Mesendoderm (in vitro differentiated cells): Measurements from ENCODE around the gene GPR158.

ENCODE experiments used
- DNase-seq: peaks from one replicate; pipeline ENCODE4 v3.0.0; 2013
- H2AK5ac ChIP-seq: 2 replicates; pipeline ENCODE4 v1.6.1; 2013; ENCODE audit warnings: low read length, inconsistent platforms
- H2BK120ac ChIP-seq: 2 replicates; pipeline ENCODE4 v1.6.1; 2013; ENCODE audit warnings: low read depth, mild to moderate bottlenecking, low read length, moderate library complexity, mixed read lengths
- H2BK15ac ChIP-seq: replicated peaks from 2 replicates; pipeline ENCODE4 v1.6.1; 2013; ENCODE audit warnings: low read depth, mild to moderate bottlenecking, moderate library complexity
- H2BK5ac ChIP-seq: 2 replicates; pipeline ENCODE4 v1.6.1; 2013; ENCODE audit warnings: low read length, inconsistent platforms
- H3K18ac ChIP-seq: 2 replicates; pipeline ENCODE4 v1.6.1; 2013; ENCODE audit warnings: mild to moderate bottlenecking, low read length, mixed read lengths
- H3K23ac ChIP-seq: one replicate; pipeline ENCODE4 v1.6.1; 2013; ENCODE audit warnings: low read length
- H3K27ac ChIP-seq: 2 replicates; pipeline ENCODE4 v1.5.1; 2013; ENCODE audit warnings: low read depth, mild to moderate bottlenecking, inconsistent platforms, low read length, moderate library complexity
- H3K27me3 ChIP-seq: 2 replicates; pipeline ENCODE4 v1.6.1; 2013; ENCODE audit warnings: low read length, control low read depth, mild to moderate bottlenecking, inconsistent platforms; ENCODE audit not compliant: insufficient read depth, poor library complexity
- H3K36me3 ChIP-seq: 2 replicates; pipeline ENCODE4 v1.6.1; 2013; ENCODE audit warnings: low read length, inconsistent platforms; ENCODE audit not compliant: control insufficient read depth, insufficient read depth
- H3K4ac ChIP-seq: one replicate; pipeline ENCODE4 v1.6.1; 2013; ENCODE audit warnings: low read depth, mild to moderate bottlenecking, low read length, moderate library complexity
- H3K4me1 ChIP-seq: 2 replicates; pipeline ENCODE4 v1.6.1; 2013; ENCODE audit warnings: low read depth, low read length, inconsistent platforms; ENCODE audit not compliant: control insufficient read depth
- H3K4me2 ChIP-seq: 2 replicates; pipeline ENCODE4 v1.6.1; 2013; ENCODE audit warnings: low read length
- H3K4me3 ChIP-seq: 2 replicates; pipeline ENCODE4 v1.5.1; 2013; ENCODE audit warnings: mild to moderate bottlenecking, low read length
- H3K56ac ChIP-seq: one replicate; pipeline ENCODE4 v1.6.1; 2013; ENCODE audit warnings: low read length
- H3K79me1 ChIP-seq: 2 replicates; pipeline ENCODE4 v1.6.1; 2013; ENCODE audit warnings: low read length, inconsistent platforms
- H3K79me2 ChIP-seq: 2 replicates; pipeline ENCODE4 v1.6.1; 2013; ENCODE audit warnings: mild to moderate bottlenecking, low read length; ENCODE audit not compliant: control insufficient read depth, insufficient read depth
- H3K9ac ChIP-seq: 2 replicates; pipeline ENCODE4 v1.6.1; 2013; ENCODE audit warnings: low read length, inconsistent platforms
- H4K5ac ChIP-seq: one replicate; pipeline ENCODE4 v1.6.1; 2013; ENCODE audit warnings: low read length
- H4K8ac ChIP-seq: one replicate; pipeline ENCODE4 v1.6.1; 2013; ENCODE audit warnings: low read depth, mild to moderate bottlenecking, control low read depth, low read length, moderate library complexity
- WGBS: extraction: QIAGEN DNeasy Blood & Tissue Kit; methylation state at CpG from one replicate; pipeline ENCODE4 v1.1.7; 2013; ENCODE audit warnings: low lambda C conversion rate, missing lambda C conversion rate; ENCODE audit not compliant: insufficient coverage; ENCODE audit errors: extremely low coverage; 5-methylcytosine and 5-hydroxymethylcytosine counted together

Gene GPR158

GRCh38 chr10:25455980-25456567 lies 281.3 kb downstream of the GPR158 start:
- Histone ChIP-seq H3K18ac (no peak overlapping the region), H3K4me2 (no peak overlapping the region), H2BK120ac (no peak overlapping the region), H2BK5ac (no peak overlapping the region), H3K27ac (no peak overlapping the region), H4K8ac (no peak overlapping the region), H3K27me3 (no peaks in the 10 kb centered on the region), H3K56ac (no peak overlapping the region), H3K4ac (no peak overlapping the region), H3K36me3 (no peaks in the 10 kb centered on the region), H3K4me3 (no peak overlapping the region), H3K79me2 (no peaks in the 10 kb centered on the region), H2AK5ac (no peak overlapping the region), H4K5ac (no peak overlapping the region), H3K4me1 (no peaks in the 10 kb centered on the region), H3K9ac (no peak overlapping the region), H2BK15ac (no peak overlapping the region), H3K23ac (no peak overlapping the region), H3K79me1 (no peaks in the 10 kb centered on the region)
- DNase-seq: no peak
- WGBS: no CpG with 5 or more reads among the region's 4 CpGs

DNA sequence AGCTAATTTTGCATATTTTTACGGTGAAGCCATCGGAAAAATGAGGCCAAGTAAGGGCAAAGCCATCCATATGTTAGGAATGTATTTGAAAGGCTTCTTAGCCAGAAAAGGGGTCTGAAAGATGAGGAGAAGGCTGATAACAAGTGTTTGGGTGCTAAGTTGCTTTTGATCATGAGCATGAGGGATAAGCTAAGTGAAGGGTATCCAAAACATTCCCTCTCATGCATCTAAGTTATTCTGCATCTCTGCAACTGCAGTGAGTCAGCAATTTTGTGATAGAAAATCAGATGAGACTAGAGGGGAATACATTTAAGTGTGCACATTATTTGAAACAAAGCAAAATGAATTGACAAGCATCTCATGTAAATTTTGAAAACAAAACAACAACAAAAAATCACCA lies 282.8 kb downstream of the GPR158 start:
- Histone ChIP-seq H3K27me3 (no peaks in the 10 kb centered on the region), H4K8ac (no peak overlapping the region), H3K27ac (no peak overlapping the region), H2BK120ac (no peak overlapping the region), H4K5ac (no peak overlapping the region), H2AK5ac (no peak overlapping the region), H3K9ac (no peak overlapping the region), H3K23ac (no peak overlapping the region), H3K56ac (no peak overlapping the region), H2BK15ac (no peak overlapping the region), H3K36me3 (no peaks in the 10 kb centered on the region), H3K79me2 (no peaks in the 10 kb centered on the region), H3K4ac (no peak overlapping the region), H3K79me1 (no peaks in the 10 kb centered on the region), H3K4me3 (no peak overlapping the region), H3K4me2 (no peak overlapping the region), H3K18ac (no peak overlapping the region), H3K4me1 (no peaks in the 10 kb centered on the region), H2BK5ac (no peak overlapping the region)
- DNase-seq: peak; percentile 8
- WGBS: no CpG with 5 or more reads among the region's 2 CpGs

DNA sequence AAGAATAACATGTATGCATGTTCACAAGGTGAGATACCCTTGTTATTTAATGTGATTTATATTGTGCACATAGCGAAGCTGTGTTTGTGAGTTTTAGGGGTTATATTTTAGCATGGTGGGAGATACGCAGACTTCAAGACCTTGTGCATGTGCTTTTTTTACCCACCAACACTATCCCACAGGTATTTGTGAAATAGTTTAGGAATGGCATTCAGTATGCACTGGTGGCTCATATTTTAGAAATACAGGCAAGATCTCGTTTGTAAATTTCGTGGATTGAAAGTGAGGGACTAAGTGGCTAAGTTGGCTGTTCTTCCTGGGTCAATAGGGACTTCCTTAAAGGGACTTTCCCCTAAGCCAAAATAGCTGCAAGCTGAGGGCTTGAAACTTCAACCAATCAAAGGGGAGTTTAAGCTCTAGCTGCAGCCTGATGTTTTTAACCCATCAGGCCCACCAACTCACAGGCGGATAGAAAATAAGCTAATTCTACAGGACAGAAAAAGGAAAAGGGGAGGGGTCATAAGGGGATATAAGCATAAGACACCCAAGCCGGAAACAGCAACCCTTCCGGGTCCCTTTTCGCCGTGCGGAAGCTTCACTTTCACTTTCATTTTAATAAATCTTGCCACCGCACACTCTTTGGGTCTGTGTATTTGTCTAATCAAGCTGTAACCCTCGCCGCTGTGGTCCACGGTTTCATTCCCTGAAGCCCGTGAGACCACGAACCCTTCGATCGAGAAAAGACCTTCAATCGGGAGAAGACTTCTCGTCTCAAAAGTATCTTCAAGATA lies 291.0 kb downstream of the GPR158 start:
- Histone ChIP-seq H2BK5ac (no peak overlapping the region), H3K4ac (no peak overlapping the region), H3K23ac (no peak overlapping the region), H3K56ac (no peak overlapping the region), H3K18ac (no peak overlapping the region), H3K27ac (no peak overlapping the region), H3K36me3 (no peaks in the 10 kb centered on the region), H3K4me3 (no peak overlapping the region), H3K9ac (no peak overlapping the region), H4K5ac (no peak overlapping the region), H4K8ac (no peak overlapping the region), H3K4me2 (no peak overlapping the region), H3K79me2 (no peaks in the 10 kb centered on the region), H2BK120ac (no peak overlapping the region), H2BK15ac (no peak overlapping the region), H3K27me3 (no peaks in the 10 kb centered on the region), H3K79me1 (no peaks in the 10 kb centered on the region), H3K4me1 (no peaks in the 10 kb centered on the region), H2AK5ac (no peak overlapping the region)
- no CpG with 5 or more reads among the region's 20 CpGs for WGBS
- DNase-seq: no peak

DNA sequence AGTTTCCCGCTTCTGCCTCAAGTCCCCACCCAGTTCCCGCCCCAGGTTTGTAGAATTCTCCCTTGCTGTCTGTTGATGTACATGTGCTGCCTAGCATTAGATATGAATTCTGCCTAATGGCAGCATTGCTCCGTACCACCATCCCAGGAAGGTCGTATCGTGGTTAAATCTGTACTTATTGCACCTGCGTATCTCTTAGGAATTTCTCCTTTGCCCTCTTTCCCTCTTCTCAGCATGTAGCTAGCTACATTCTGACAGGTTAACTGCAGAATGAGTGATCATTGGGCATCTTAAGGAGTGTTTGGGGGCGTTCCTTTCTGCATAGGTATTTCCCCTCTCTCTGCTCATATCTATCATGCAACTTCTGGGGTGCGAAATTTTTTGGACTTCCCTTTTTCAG lies 293.1 kb downstream of the GPR158 start:
- Histone ChIP-seq H3K4me2 (no peak overlapping the region), H4K5ac (no peak overlapping the region), H3K36me3 (no peaks in the 10 kb centered on the region), H2BK15ac (no peak overlapping the region), H3K4me1 (no peaks in the 10 kb centered on the region), H2BK120ac (no peak overlapping the region), H3K18ac (no peak overlapping the region), H2AK5ac (no peak overlapping the region), H3K4me3 (no peak overlapping the region), H3K79me2 (no peaks in the 10 kb centered on the region), H3K9ac (no peak overlapping the region), H3K79me1 (no peaks in the 10 kb centered on the region), H3K56ac (no peak overlapping the region), H3K4ac (no peak overlapping the region), H2BK5ac (no peak overlapping the region), H3K23ac (no peak overlapping the region), H3K27me3 (no peaks in the 10 kb centered on the region), H4K8ac (no peak overlapping the region), H3K27ac (no peak overlapping the region)
- WGBS: no CpG with 5 or more reads among the region's 8 CpGs
- no peak for DNase-seq

GRCh38 chr10:25481467-25481866 lies 306.7 kb downstream of the GPR158 start:
- no peak overlapping the region for H3K56ac ChIP-seq
- H3K4me3 ChIP-seq: no peak overlapping the region
- no peak overlapping the region for H2BK15ac ChIP-seq
- no peak overlapping the region for H3K9ac ChIP-seq
- H3K79me1 ChIP-seq: no peaks in the 10 kb centered on the region
- no peaks in the 10 kb centered on the region for H3K79me2 ChIP-seq
- H2BK120ac ChIP-seq: no peak overlapping the region
- no peaks in the 10 kb centered on the region for H3K27me3 ChIP-seq
- no peak overlapping the region for H2AK5ac ChIP-seq
- no peak for DNase-seq
- H3K4me1 ChIP-seq: no peaks in the 10 kb centered on the region
- H3K18ac ChIP-seq: no peak overlapping the region
- no peaks in the 10 kb centered on the region for H3K36me3 ChIP-seq
- no peak overlapping the region for H4K8ac ChIP-seq
- H2BK5ac ChIP-seq: no peak overlapping the region
- H3K23ac ChIP-seq: no peak overlapping the region
- no peak overlapping the region for H3K4ac ChIP-seq
- H3K4me2 ChIP-seq: no peak overlapping the region
- H4K5ac ChIP-seq: no peak overlapping the region
- H3K27ac ChIP-seq: no peak overlapping the region
- no CpG with 5 or more reads among the region's 3 CpGs for WGBS
